ENCODE results near the gene TSC22D3. TPM values are rescaled to one million over a fixed set of nuclear protein-coding genes. Genes with fewer than 3 reads are reported as not detected.
A peak's percentile ranks its signal among the peaks of the same experiment; 100 is the strongest.

The TSC22D3 gene
- total RNA-seq, 1 donor from 2014 or later, result 212 TPM

GRCh38 chrX:107738768-107739167 is 36.8 kb downstream of the TSC22D3 start:
- Mint-ChIP-seq H3K36me3 (ENCODE audit: unreplicated experiment) (no peaks in the 10 kb centered on the region), H3K4me1 (ENCODE audit: unreplicated experiment) (peaks cover 47% of the 10 kb centered on the region), H3K4me3 (ENCODE audit: unreplicated experiment) (no peak overlapping the region), H3K27ac (ENCODE audit: unreplicated experiment) (peak overlapping the region; percentile 7), H3K9me3 (ENCODE audit: unreplicated experiment) (no peaks in the 10 kb centered on the region), H3K27me3 (ENCODE audit: unreplicated experiment) (no peaks in the 10 kb centered on the region)
- TF ChIP-seq CTCF (IDR thresholded peaks at IDR 0.05), result no peak
- no peak for DNase-seq (ENCODE audit: extremely low spot score, unreplicated experiment)

- no peak overlapping the region for H3K4me3 Mint-ChIP-seq (ENCODE audit: unreplicated experiment)
- H3K36me3 Mint-ChIP-seq (ENCODE audit: unreplicated experiment), result no peaks in the 10 kb centered on the region
- H3K9me3 Mint-ChIP-seq (ENCODE audit: unreplicated experiment), result no peaks in the 10 kb centered on the region
- H3K4me1 Mint-ChIP-seq (ENCODE audit: unreplicated experiment), result peaks cover 52% of the 10 kb centered on the region
- no peak overlapping the region for H3K27ac Mint-ChIP-seq (ENCODE audit: unreplicated experiment)
- TF ChIP-seq CTCF (IDR thresholded peaks at IDR 0.05), result no peak
- no peak for DNase-seq (ENCODE audit: extremely low spot score, unreplicated experiment)
- no peaks in the 10 kb centered on the region for H3K27me3 Mint-ChIP-seq (ENCODE audit: unreplicated experiment)
Measured at GRCh38 chrX:107738272-107738671, 37.3 kb downstream of the TSC22D3 start.

- Mint-ChIP-seq H3K27me3 (ENCODE audit: unreplicated experiment) (no peaks in the 10 kb centered on the region), H3K36me3 (ENCODE audit: unreplicated experiment) (no peaks in the 10 kb centered on the region), H3K4me3 (ENCODE audit: unreplicated experiment) (no peak overlapping the region), H3K27ac (ENCODE audit: unreplicated experiment) (peak overlapping the region; percentile 70), H3K4me1 (ENCODE audit: unreplicated experiment) (peaks cover 52% of the 10 kb centered on the region), H3K9me3 (ENCODE audit: unreplicated experiment) (no peaks in the 10 kb centered on the region)
- DNase-seq (ENCODE audit: extremely low spot score, unreplicated experiment), result no peak
- TF ChIP-seq CTCF (IDR thresholded peaks at IDR 0.05), result no peak
Measured at GRCh38 chrX:107736781-107737531, 38.6 kb downstream of the TSC22D3 start.

- no peak overlapping the region for H3K27ac Mint-ChIP-seq (ENCODE audit: unreplicated experiment)
- H3K9me3 Mint-ChIP-seq (ENCODE audit: unreplicated experiment), result no peaks in the 10 kb centered on the region
- peaks cover 59% of the 10 kb centered on the region for H3K4me1 Mint-ChIP-seq (ENCODE audit: unreplicated experiment)
- H3K27me3 Mint-ChIP-seq (ENCODE audit: unreplicated experiment), result no peaks in the 10 kb centered on the region
- H3K4me3 Mint-ChIP-seq (ENCODE audit: unreplicated experiment), result no peak overlapping the region
- TF ChIP-seq CTCF (IDR thresholded peaks at IDR 0.05), result no peak
- no peak for DNase-seq (ENCODE audit: extremely low spot score, unreplicated experiment)
- H3K36me3 Mint-ChIP-seq (ENCODE audit: unreplicated experiment), result no peaks in the 10 kb centered on the region
Measured at GRCh38 chrX:107734646-107735045, 40.9 kb downstream of the TSC22D3 start.

- no peak for DNase-seq (ENCODE audit: extremely low spot score, unreplicated experiment)
- no peaks in the 10 kb centered on the region for H3K27me3 Mint-ChIP-seq (ENCODE audit: unreplicated experiment)
- peaks cover 68% of the 10 kb centered on the region for H3K4me1 Mint-ChIP-seq (ENCODE audit: unreplicated experiment)
- no peaks in the 10 kb centered on the region for H3K9me3 Mint-ChIP-seq (ENCODE audit: unreplicated experiment)
- no peaks in the 10 kb centered on the region for H3K36me3 Mint-ChIP-seq (ENCODE audit: unreplicated experiment)
- no peak for TF ChIP-seq CTCF (IDR thresholded peaks at IDR 0.05)
- no peak overlapping the region for H3K4me3 Mint-ChIP-seq (ENCODE audit: unreplicated experiment)
- no peak overlapping the region for H3K27ac Mint-ChIP-seq (ENCODE audit: unreplicated experiment)
Measured at GRCh38 chrX:107733686-107734085, 41.9 kb downstream of the TSC22D3 start.

Data from osteocyte (in vitro differentiated cells).